ENCODE results near the gene TBC1D8. TPM values are rescaled to one million over a fixed set of nuclear protein-coding genes. Genes with fewer than 3 reads are reported as not detected.
"Not testable (repeated sequence)": the region's sequence is repeated elsewhere in the genome, so short reads cannot be mapped to it uniquely, and the experiment has no call there.

The TBC1D8 gene
- 62.4 and 120 TPM in 2 replicates for total RNA-seq

GRCh38 chr2:101151146-101151858, at the start of gene TBC1D8:
Gene TBC1D8 (minus strand): TSS chr2:101151382. CDS start chr2:101151253, 129 bp downstream.
- DNase-seq (ENCODE audit: low read depth in 2 of 2): peak; percentile 43 to 87

GRCh38 chr2:101200676-101201075, 49.5 kb upstream of the TBC1D8 start:
- DNase-seq (ENCODE audit: low read depth in 2 of 2): peak in 1 of 2 donors; percentile 40

- DNase-seq (ENCODE audit: low read depth in 2 of 2): peak in 1 of 2 donors; percentile 24
Observed at GRCh38 chr2:101199251-101199791, 48.1 kb upstream of the TBC1D8 start.

GRCh38 chr2:101197814-101198213, 46.6 kb upstream of the TBC1D8 start:
- no peak for DNase-seq (ENCODE audit: low read depth in 2 of 2)

- DNase-seq (ENCODE audit: low read depth in 2 of 2): peak in 1 of 2 donors; percentile 27
Observed at GRCh38 chr2:101197215-101197745, 46.1 kb upstream of the TBC1D8 start.

- DNase-seq (ENCODE audit: low read depth in 2 of 2): peak in 1 of 2 donors; percentile 35
Observed at GRCh38 chr2:101195871-101196661, 44.9 kb upstream of the TBC1D8 start.

- DNase-seq (ENCODE audit: low read depth in 2 of 2): no peak
Observed at GRCh38 chr2:101193033-101193626, 41.9 kb upstream of the TBC1D8 start.

- no peak for DNase-seq (ENCODE audit: low read depth in 2 of 2)
Observed at GRCh38 chr2:101190747-101191516, 39.8 kb upstream of the TBC1D8 start.

GRCh38 chr2:101188683-101189405, 37.7 kb upstream of the TBC1D8 start:
- peak; percentile 27 to 59 for DNase-seq (ENCODE audit: low read depth in 2 of 2)

- DNase-seq (ENCODE audit: low read depth in 2 of 2): no peak
Observed at GRCh38 chr2:101187131-101187530, 35.9 kb upstream of the TBC1D8 start.

- no peak for DNase-seq (ENCODE audit: low read depth in 2 of 2)
Observed at GRCh38 chr2:101185656-101186055, 34.5 kb upstream of the TBC1D8 start.

- DNase-seq (ENCODE audit: low read depth in 2 of 2): no peak
Observed at GRCh38 chr2:101185085-101185484, 33.9 kb upstream of the TBC1D8 start.

GRCh38 chr2:101179982-101180381, 28.8 kb upstream of the TBC1D8 start:
- DNase-seq (ENCODE audit: low read depth in 2 of 2): no peak

- DNase-seq (ENCODE audit: low read depth in 2 of 2): no peak
Observed at GRCh38 chr2:101176803-101177202, 25.6 kb upstream of the TBC1D8 start.

GRCh38 chr2:101175991-101176390, 24.8 kb upstream of the TBC1D8 start:
- no peak for DNase-seq (ENCODE audit: low read depth in 2 of 2)

- DNase-seq (ENCODE audit: low read depth in 2 of 2): peak in 1 of 2 donors; percentile 52
Observed at GRCh38 chr2:101173707-101174295, 22.6 kb upstream of the TBC1D8 start.

GRCh38 chr2:101169822-101170221, 18.6 kb upstream of the TBC1D8 start:
- not testable (repeated sequence) for DNase-seq (ENCODE audit: low read depth in 2 of 2)

GRCh38 chr2:101168706-101169105, 17.5 kb upstream of the TBC1D8 start:
- DNase-seq (ENCODE audit: low read depth in 2 of 2): no peak

GRCh38 chr2:101167532-101167931, 16.4 kb upstream of the TBC1D8 start:
- not testable (repeated sequence) for DNase-seq (ENCODE audit: low read depth in 2 of 2)

GRCh38 chr2:101164021-101164420, 12.8 kb upstream of the TBC1D8 start:
- no peak for DNase-seq (ENCODE audit: low read depth in 2 of 2)
